ENCODE results near the gene RALA.

The RALA gene

GRCh38 chr7:39637400-39637799 lies 14.0 kb downstream of the RALA start:
- peaks cover 2% of the 10 kb centered on the region; the same call in 1 of the 2 replicates for H3K36me3 ChIP-seq (ENCODE audit: low read length)
- no peak overlapping the region for H2AFZ ChIP-seq (ENCODE audit: low read depth, low read length, severe bottlenecking)
- H3K4me3 ChIP-seq (ENCODE audit: insufficient read depth, low read length, poor library complexity, severe bottlenecking): no peak overlapping the region
- H3K9me2 ChIP-seq (replicated peaks; ENCODE audit: insufficient read depth, low read length): no peaks in the 10 kb centered on the region
- no peaks in the 10 kb centered on the region for H3K9me3 ChIP-seq (ENCODE audit: insufficient read depth, low read length)
- H3K4me2 ChIP-seq (ENCODE audit: low read depth, low read length, poor library complexity, severe bottlenecking): no peak overlapping the region
- H3F3A ChIP-seq (ENCODE audit: insufficient read depth): no peaks in the 10 kb centered on the region
- TF ChIP-seq CTCF (IDR thresholded peaks at IDR 0.05; ENCODE audit: insufficient read depth, low read length, poor library complexity, severe bottlenecking) (no peak), EZH2phosphoT487 (conservative IDR thresholded peaks at IDR 0.05; ENCODE audit: low read length) (no peak)
- peaks cover 89% of the 10 kb centered on the region for H3K79me2 ChIP-seq (ENCODE audit: insufficient read depth, low read length)
- H3K9ac ChIP-seq (ENCODE audit: low read length): no peak overlapping the region
- H3K27ac ChIP-seq (ENCODE audit: low read depth, low read length): no peak overlapping the region
- H4K20me1 ChIP-seq (ENCODE audit: low read depth, low read length): peaks cover 11% of the 10 kb centered on the region; the same call in 1 of the 2 replicates
- H3K27me3 ChIP-seq (ENCODE audit: low read length): no peaks in the 10 kb centered on the region

- no peak for TF ChIP-seq CTCF (IDR thresholded peaks at IDR 0.05; ENCODE audit: insufficient read depth, low read length, poor library complexity, severe bottlenecking)
- no peak for TF ChIP-seq EZH2phosphoT487 (conservative IDR thresholded peaks at IDR 0.05; ENCODE audit: low read length)
- Histone ChIP-seq H3K79me2 (ENCODE audit: insufficient read depth, low read length) (peaks cover 88% of the 10 kb centered on the region), H3F3A (ENCODE audit: insufficient read depth) (no peaks in the 10 kb centered on the region), H3K27me3 (ENCODE audit: low read length) (no peaks in the 10 kb centered on the region), H3K4me2 (ENCODE audit: low read depth, low read length, poor library complexity, severe bottlenecking) (no peak overlapping the region), H2AFZ (ENCODE audit: low read depth, low read length, severe bottlenecking) (no peak overlapping the region), H3K9me3 (ENCODE audit: insufficient read depth, low read length) (no peaks in the 10 kb centered on the region), H3K9me2 (replicated peaks; ENCODE audit: insufficient read depth, low read length) (no peaks in the 10 kb centered on the region), H3K9ac (ENCODE audit: low read length) (no peak overlapping the region), H4K20me1 (ENCODE audit: low read depth, low read length) (peaks cover 11% of the 10 kb centered on the region; the same call in 1 of the 2 replicates), H3K4me3 (ENCODE audit: insufficient read depth, low read length, poor library complexity, severe bottlenecking) (no peak overlapping the region), H3K36me3 (ENCODE audit: low read length) (peaks cover 2% of the 10 kb centered on the region; the same call in 1 of the 2 replicates), H3K27ac (ENCODE audit: low read depth, low read length) (no peak overlapping the region)
Observed at GRCh38 chr7:39637963-39638485, 14.7 kb downstream of the RALA start.

- no peak overlapping the region for H3K27ac ChIP-seq (ENCODE audit: low read depth, low read length)
- no peak overlapping the region for H3K4me2 ChIP-seq (ENCODE audit: low read depth, low read length, poor library complexity, severe bottlenecking)
- H4K20me1 ChIP-seq (ENCODE audit: low read depth, low read length): peaks cover 22% of the 10 kb centered on the region
- H3K27me3 ChIP-seq (ENCODE audit: low read length): no peaks in the 10 kb centered on the region
- TF ChIP-seq CTCF (IDR thresholded peaks at IDR 0.05; ENCODE audit: insufficient read depth, low read length, poor library complexity, severe bottlenecking): no peak
- no peak for TF ChIP-seq EZH2phosphoT487 (conservative IDR thresholded peaks at IDR 0.05; ENCODE audit: low read length)
- H3K4me3 ChIP-seq (ENCODE audit: insufficient read depth, low read length, poor library complexity, severe bottlenecking): no peak overlapping the region
- H3K79me2 ChIP-seq (ENCODE audit: insufficient read depth, low read length): peaks cover 94% of the 10 kb centered on the region
- no peaks in the 10 kb centered on the region for H3F3A ChIP-seq (ENCODE audit: insufficient read depth)
- no peaks in the 10 kb centered on the region for H3K9me2 ChIP-seq (replicated peaks; ENCODE audit: insufficient read depth, low read length)
- no peaks in the 10 kb centered on the region for H3K9me3 ChIP-seq (ENCODE audit: insufficient read depth, low read length)
- no peaks in the 10 kb centered on the region for H3K36me3 ChIP-seq (ENCODE audit: low read length)
- H3K9ac ChIP-seq (ENCODE audit: low read length): no peak overlapping the region
- H2AFZ ChIP-seq (ENCODE audit: low read depth, low read length, severe bottlenecking): no peak overlapping the region
Observed at GRCh38 chr7:39642896-39643295, 19.5 kb downstream of the RALA start.

All from SU-DHL-6 (cell line).